Left lung (tissue), 10 donors: ENCODE results near the gene NEK5. TPM values are rescaled to one million over a fixed set of nuclear protein-coding genes. Genes with fewer than 3 reads are reported as not detected.

Experiments
- ATAC-seq: fragments of 200-7000 bp; cut with Tn5 transposase; one replicate; pipeline ENCODE4 v1.9.1; 2020; ENCODE audit warnings: moderate library complexity
- DNase-seq, 4 donors: peaks; one replicate each; pipeline ENCODE4 v3.0.0-alpha.2; 2013 to 2020
- H3K27ac ChIP-seq, 2 donors: fragments of 200-600 bp; sonication (generic) in 1 of 2; one replicate each; pipeline versions ENCODE4 v1.5.0 to v1.8.0; 2020 to 2021
- H3K27me3 ChIP-seq, 2 donors: fragments of 200-600 bp; sonication (generic) in 1 of 2; one replicate each; pipeline versions ENCODE4 v1.5.0 to v1.8.0; 2020 to 2021
- H3K36me3 ChIP-seq, 2 donors: fragments of 200-600 bp; sonication (generic) in 1 of 2; one replicate each; pipeline versions ENCODE4 v1.5.0 to v1.8.0; 2020 to 2021
- H3K4me1 ChIP-seq, 2 donors: fragments of 200-600 bp; one replicate each; pipeline ENCODE4 v1.8.0; 2021
- H3K4me3 ChIP-seq, 2 donors: fragments of 200-600 bp; sonication (generic) in 1 of 2; one replicate each; pipeline versions ENCODE4 v1.5.0 to v1.8.0; 2020 to 2021; ENCODE audit warnings: mild to moderate bottlenecking in 1 of 2
- H3K9me3 ChIP-seq, 2 donors: fragments of 200-600 bp; sonication (generic) in 1 of 2; one replicate each; pipeline versions ENCODE4 v1.5.0 to v1.8.0; 2020 to 2021
- intact Hi-C, 2 donors: fragments of 100-400 bp; cut with DNase I; formaldehyde crosslinking; loops; one replicate each; pipeline versions ENCODE4 v1.11.2 to v1.14.2; 2022
- polyA plus RNA-seq, 6 donors: library from polyadenylated mRNA; unstranded; fragments of 120-200 nt; gene quantifications; one replicate each; pipeline ENCODE4 v1.2.1, GENCODE V29; 2013; ENCODE audit not compliant: insufficient read length in 6 of 6
- total RNA-seq, 2 donors: library from RNA; stranded (reverse); fragmentation: NEBNext Ultra II Directional; extraction: Animal tissue kit (Norgen Biotek cat#: 25700); gene quantifications; one replicate each; pipeline ENCODE4 v1.2.1, GENCODE V29; 2021
- TF ChIP-seq, protein P1 (sequence below), 2 donors: fragments of 200-600 bp; sonication (generic) in 1 of 2; IDR thresholded peaks; one replicate each; pipeline versions ENCODE4 v1.5.0 to v1.8.0; 2021; ENCODE audit warnings: antibody characterized with exemption in 2 of 2
- donor health status: DM: no; HTN: yes; CAD: no.
- donor health status: DM: no; HTN: no; CAD: no.

NEK5 gene
- total and polyA plus RNA-seq, 8 donors, result 0.41 to 6.9 (median 4.7) TPM

DNA sequence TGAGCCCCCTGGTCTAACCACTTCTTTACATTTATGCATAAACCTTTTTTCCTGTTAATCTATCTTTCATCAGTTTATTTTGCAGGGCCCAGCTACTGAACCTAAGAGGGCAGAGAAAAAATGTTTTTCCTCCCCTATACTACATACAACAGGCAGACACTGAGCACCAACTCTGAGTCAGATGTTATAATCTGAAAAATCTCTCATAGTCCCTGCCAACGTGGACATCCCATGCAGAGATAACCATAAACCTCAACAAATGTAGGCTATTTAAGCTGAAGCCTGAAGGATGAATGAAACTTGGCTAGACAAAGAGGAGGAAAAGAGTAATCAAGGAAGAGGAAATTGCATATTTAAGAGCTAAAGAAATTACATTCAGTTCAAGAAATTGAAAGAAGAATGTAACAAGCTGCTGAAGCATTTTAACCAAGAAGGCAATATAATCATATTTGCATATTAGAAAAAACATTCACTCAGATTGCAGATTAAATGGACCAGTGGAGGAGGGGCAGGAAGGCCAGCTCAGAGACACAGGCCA, 27.9 kb upstream of the NEK5 start:
- TF ChIP-seq, protein P1, sequence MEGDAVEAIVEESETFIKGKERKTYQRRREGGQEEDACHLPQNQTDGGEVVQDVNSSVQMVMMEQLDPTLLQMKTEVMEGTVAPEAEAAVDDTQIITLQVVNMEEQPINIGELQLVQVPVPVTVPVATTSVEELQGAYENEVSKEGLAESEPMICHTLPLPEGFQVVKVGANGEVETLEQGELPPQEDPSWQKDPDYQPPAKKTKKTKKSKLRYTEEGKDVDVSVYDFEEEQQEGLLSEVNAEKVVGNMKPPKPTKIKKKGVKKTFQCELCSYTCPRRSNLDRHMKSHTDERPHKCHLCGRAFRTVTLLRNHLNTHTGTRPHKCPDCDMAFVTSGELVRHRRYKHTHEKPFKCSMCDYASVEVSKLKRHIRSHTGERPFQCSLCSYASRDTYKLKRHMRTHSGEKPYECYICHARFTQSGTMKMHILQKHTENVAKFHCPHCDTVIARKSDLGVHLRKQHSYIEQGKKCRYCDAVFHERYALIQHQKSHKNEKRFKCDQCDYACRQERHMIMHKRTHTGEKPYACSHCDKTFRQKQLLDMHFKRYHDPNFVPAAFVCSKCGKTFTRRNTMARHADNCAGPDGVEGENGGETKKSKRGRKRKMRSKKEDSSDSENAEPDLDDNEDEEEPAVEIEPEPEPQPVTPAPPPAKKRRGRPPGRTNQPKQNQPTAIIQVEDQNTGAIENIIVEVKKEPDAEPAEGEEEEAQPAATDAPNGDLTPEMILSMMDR (IDR thresholded peaks at IDR 0.05), result no peak
- no peaks in the 10 kb centered on the region for H3K27me3 ChIP-seq
- peaks cover 0 to 25% of the 10 kb centered on the region in 2 donors for H3K4me1 ChIP-seq
- no peak for ATAC-seq
- peaks cover 0 to 1% of the 10 kb centered on the region in 2 donors for H3K36me3 ChIP-seq
- DNase-seq, result no peak
- intact Hi-C loops, result no loop called here
- H3K4me3 ChIP-seq, result no peak overlapping the region
- no peaks in the 10 kb centered on the region for H3K9me3 ChIP-seq
- H3K27ac ChIP-seq, result no peak overlapping the region

DNA sequence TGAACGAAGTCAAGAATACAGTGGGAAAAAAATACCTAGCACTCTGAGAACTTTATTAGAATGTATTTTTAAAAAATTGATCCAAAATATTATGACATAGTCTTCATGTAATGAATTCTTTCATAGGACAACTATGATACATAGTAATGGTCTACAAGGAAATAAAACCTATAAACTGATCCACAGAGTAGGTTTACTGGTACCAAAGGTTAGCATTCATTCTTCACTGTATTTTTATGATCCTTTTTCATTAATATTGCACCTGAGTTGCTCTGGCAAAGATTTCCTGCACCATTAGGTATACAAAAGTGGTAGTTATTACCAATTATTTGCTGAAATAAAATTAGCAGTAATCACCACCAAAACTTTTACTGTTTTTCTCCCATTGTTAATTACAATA, 26.3 kb upstream of the NEK5 start:
- Histone ChIP-seq H3K4me1 (peaks cover 0 to 24% of the 10 kb centered on the region in 2 donors), H3K9me3 (no peaks in the 10 kb centered on the region), H3K27me3 (no peaks in the 10 kb centered on the region), H3K36me3 (peaks cover 0 to 9% of the 10 kb centered on the region in 2 donors), H3K27ac (no peak overlapping the region), H3K4me3 (no peak overlapping the region)
- intact Hi-C loops, result no loop called here
- TF ChIP-seq, protein P1 (IDR thresholded peaks at IDR 0.05), result no peak
- ATAC-seq, result no peak
- no peak for DNase-seq

DNA sequence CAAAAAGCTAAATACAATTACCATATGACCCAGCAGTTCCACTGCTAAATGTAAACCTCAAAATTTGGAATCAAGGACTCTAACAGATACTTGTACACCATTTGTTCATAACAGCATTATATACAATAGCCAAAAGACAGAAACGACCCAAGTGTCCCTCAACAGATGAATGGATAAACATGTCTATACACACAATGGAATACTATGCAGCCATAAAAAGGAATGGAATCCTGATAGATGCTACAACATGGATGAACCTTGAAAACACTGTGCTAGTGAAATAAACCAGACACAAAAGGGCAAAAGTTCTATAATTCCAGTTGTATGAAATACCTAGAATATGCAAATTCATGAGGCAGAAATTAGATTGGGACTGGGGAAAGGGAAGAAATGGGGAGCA, 18.4 kb upstream of the NEK5 start:
- no peaks in the 10 kb centered on the region for H3K9me3 ChIP-seq
- H3K4me1 ChIP-seq, result no peaks in the 10 kb centered on the region
- H3K27ac ChIP-seq, result no peak overlapping the region
- ATAC-seq, result no peak
- no peak for DNase-seq
- peaks cover 0 to 15% of the 10 kb centered on the region in 2 donors for H3K36me3 ChIP-seq
- TF ChIP-seq, protein P1 (IDR thresholded peaks at IDR 0.05), result no peak
- intact Hi-C loops, result no loop called here
- H3K4me3 ChIP-seq, result no peak overlapping the region
- H3K27me3 ChIP-seq, result no peaks in the 10 kb centered on the region

DNA sequence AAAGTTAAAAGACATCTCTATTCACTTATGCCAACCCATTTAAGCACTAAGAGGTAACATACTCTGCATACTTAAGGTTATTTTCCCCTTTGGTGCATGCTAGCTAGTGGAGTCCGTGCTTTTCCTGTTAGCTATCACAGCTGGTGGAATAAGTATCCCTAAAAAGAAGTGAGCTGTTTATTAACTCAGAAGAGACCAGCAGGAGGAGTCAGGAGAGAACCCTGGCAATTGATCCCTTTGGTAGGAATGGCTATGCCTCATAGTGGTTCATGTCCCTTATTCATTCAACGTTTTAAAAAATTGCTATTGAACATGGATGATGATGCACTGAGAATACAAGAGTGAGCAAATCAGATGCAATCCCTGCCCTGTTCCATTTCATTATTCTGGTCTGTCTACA, 12.4 kb upstream of the NEK5 start:
- H3K27ac ChIP-seq, result no peak overlapping the region
- DNase-seq, result no peak

DNA sequence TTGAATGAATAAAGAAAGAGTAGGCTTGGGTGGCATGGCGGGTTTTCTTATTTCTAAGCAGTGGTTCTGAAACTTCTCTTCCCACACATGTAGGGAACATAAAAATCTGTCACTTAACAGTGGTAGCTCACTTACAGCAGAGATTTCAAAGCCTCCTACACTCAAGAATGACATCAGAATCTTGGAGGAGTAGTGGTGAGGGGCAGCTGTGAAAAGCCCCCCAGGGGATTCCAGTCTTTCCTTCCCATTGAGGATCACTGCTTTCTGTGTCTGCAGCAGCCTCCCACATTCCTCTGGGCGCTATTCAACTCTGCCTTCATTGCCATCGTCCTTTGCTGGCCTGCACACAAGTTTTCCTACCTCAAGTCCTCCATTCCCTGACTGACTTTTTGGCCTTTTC, 8.6 kb upstream of the NEK5 start:
- peaks cover 0 to 50% of the 10 kb centered on the region in 2 donors for H3K36me3 ChIP-seq
- no peak overlapping the region for H3K27ac ChIP-seq
- no peaks in the 10 kb centered on the region for H3K27me3 ChIP-seq
- H3K9me3 ChIP-seq, result no peaks in the 10 kb centered on the region
- no peaks in the 10 kb centered on the region for H3K4me1 ChIP-seq
- no peak overlapping the region for H3K4me3 ChIP-seq
- TF ChIP-seq, protein P1 (IDR thresholded peaks at IDR 0.05), result no peak
- no peak for DNase-seq
- intact Hi-C loops, result no loop called here
- ATAC-seq, result no peak

More for the DNA sequence above, 12.4 kb upstream of the NEK5 start:
- TF ChIP-seq, protein P1 (IDR thresholded peaks at IDR 0.05), result no peak
- H3K4me1 ChIP-seq, result no peaks in the 10 kb centered on the region
- no peaks in the 10 kb centered on the region for H3K9me3 ChIP-seq
- no peak for ATAC-seq
- peaks cover 0 to 25% of the 10 kb centered on the region in 2 donors for H3K36me3 ChIP-seq
- intact Hi-C loops, result loop anchor here in 1 of 2 donors (5.0 kb wide), 1 partner anchor 179 kb away; no protein-coding TSS in a partner anchor
- H3K4me3 ChIP-seq, result no peak overlapping the region
- H3K27me3 ChIP-seq, result no peaks in the 10 kb centered on the region
